ENCODE measurements around the gene CUBN. TPM values are rescaled to one million over a fixed set of nuclear protein-coding genes. Genes with fewer than 3 reads are reported as not detected.

The CUBN gene
- total RNA-seq, 2 experiments from 2014 or later: 7.9 to 9.2 TPM

DNA sequence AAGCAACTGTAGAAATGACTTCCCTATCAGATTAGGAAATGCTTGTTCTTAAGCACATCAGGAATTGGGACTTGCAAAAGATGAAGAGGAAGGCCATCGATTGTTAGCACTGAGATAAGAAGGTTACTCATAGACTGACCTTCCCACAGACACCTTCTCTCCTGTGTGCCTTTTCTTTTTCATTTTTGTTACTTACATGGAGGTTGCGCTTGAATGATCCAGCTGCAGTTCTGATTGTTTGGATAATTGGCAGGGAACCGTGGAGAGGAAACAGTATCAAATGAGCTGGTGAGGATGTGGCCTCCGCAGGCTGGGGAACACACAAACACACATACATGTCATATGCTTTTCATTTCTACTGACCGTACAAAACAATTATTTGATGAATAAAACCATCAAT, 177.5 kb downstream of the CUBN start:
- POLR2A ChIA-PET: no interaction called here
- ATAC-seq (ENCODE audit: poor library complexity): no peak

GRCh38 chr10:16950656-16951601, 178.7 kb downstream of the CUBN start:
- Histone ChIP-seq H3K27me3 (ENCODE audit: control insufficient read depth in 1 of 2, insufficient read depth in 2 of 2, low read length in 2 of 2) (no peaks in the 10 kb centered on the region), H3K4me1 (ENCODE audit: insufficient read depth, low read length) (peaks cover 6% of the 10 kb centered on the region), H3K36me3 (ENCODE audit: insufficient read depth, low read length) (no peaks in the 10 kb centered on the region), H3K27ac (ENCODE audit: low read depth in 1 of 2, low read length in 2 of 2) (no peak overlapping the region), H3K9me3 (ENCODE audit: control insufficient read depth in 1 of 2, insufficient read depth in 1 of 2, low read length in 2 of 2) (no peaks in the 10 kb centered on the region), H3K4me3 (ENCODE audit: low read length) (no peak overlapping the region)
- Mint-ChIP-seq H3K4me3 (no peak overlapping the region), H3K9me3 (no peaks in the 10 kb centered on the region), H3K36me3 (ENCODE audit: low read depth) (peaks cover 24% of the 10 kb centered on the region), H3K27me3 (no peaks in the 10 kb centered on the region), H3K27ac (no peak overlapping the region), H3K4me1 (ENCODE audit: low read depth) (peaks cover 37% of the 10 kb centered on the region)
- CTCF ChIA-PET: no interaction called here
- DNase-seq: peak in 4 of 14 experiments; percentile 16 to 45 (median 28)
- TF ChIP-seq, protein P1, sequence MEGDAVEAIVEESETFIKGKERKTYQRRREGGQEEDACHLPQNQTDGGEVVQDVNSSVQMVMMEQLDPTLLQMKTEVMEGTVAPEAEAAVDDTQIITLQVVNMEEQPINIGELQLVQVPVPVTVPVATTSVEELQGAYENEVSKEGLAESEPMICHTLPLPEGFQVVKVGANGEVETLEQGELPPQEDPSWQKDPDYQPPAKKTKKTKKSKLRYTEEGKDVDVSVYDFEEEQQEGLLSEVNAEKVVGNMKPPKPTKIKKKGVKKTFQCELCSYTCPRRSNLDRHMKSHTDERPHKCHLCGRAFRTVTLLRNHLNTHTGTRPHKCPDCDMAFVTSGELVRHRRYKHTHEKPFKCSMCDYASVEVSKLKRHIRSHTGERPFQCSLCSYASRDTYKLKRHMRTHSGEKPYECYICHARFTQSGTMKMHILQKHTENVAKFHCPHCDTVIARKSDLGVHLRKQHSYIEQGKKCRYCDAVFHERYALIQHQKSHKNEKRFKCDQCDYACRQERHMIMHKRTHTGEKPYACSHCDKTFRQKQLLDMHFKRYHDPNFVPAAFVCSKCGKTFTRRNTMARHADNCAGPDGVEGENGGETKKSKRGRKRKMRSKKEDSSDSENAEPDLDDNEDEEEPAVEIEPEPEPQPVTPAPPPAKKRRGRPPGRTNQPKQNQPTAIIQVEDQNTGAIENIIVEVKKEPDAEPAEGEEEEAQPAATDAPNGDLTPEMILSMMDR (IDR thresholded peaks at IDR 0.05): no peak
- intact Hi-C loops (cut with DNase I, micrococcal nuclease): no loop called here
- peak; percentile 69 for ATAC-seq (ENCODE audit: poor library complexity)
- POLR2A ChIA-PET: interaction anchor here (0.8 kb wide), 1 partner anchor 53 kb away, joined by 3 read pairs; no protein-coding TSS in a partner anchor

More for the DNA sequence above, 177.5 kb downstream of the CUBN start:
- no peak for DNase-seq
- peaks cover 6% of the 10 kb centered on the region for H3K4me1 ChIP-seq (ENCODE audit: insufficient read depth, low read length)
- intact Hi-C loops (cut with DNase I, micrococcal nuclease): no loop called here
- CTCF ChIA-PET: no interaction called here
- H3K27ac ChIP-seq (ENCODE audit: low read depth in 1 of 2, low read length in 2 of 2): no peak overlapping the region
- peaks cover 24% of the 10 kb centered on the region for H3K36me3 Mint-ChIP-seq (ENCODE audit: low read depth)
- no peaks in the 10 kb centered on the region for H3K36me3 ChIP-seq (ENCODE audit: insufficient read depth, low read length)
- no peaks in the 10 kb centered on the region for H3K9me3 Mint-ChIP-seq
- no peak overlapping the region for H3K4me3 Mint-ChIP-seq
- H3K4me3 ChIP-seq (ENCODE audit: low read length): no peak overlapping the region
- no peaks in the 10 kb centered on the region for H3K27me3 ChIP-seq (ENCODE audit: control insufficient read depth in 1 of 2, insufficient read depth in 2 of 2, low read length in 2 of 2)
- H3K9me3 ChIP-seq (ENCODE audit: control insufficient read depth in 1 of 2, insufficient read depth in 1 of 2, low read length in 2 of 2): no peaks in the 10 kb centered on the region
- peaks cover 34% of the 10 kb centered on the region for H3K4me1 Mint-ChIP-seq (ENCODE audit: low read depth)
- H3K27ac Mint-ChIP-seq: no peak overlapping the region
- no peaks in the 10 kb centered on the region for H3K27me3 Mint-ChIP-seq
- TF ChIP-seq, protein P1 (IDR thresholded peaks at IDR 0.05): no peak

GRCh38 chr10:16949816-16950215, 179.8 kb downstream of the CUBN start:
- no peak for DNase-seq
- peaks cover 24% of the 10 kb centered on the region for H3K36me3 Mint-ChIP-seq (ENCODE audit: low read depth)
- Histone ChIP-seq H3K9me3 (ENCODE audit: control insufficient read depth in 1 of 2, insufficient read depth in 1 of 2, low read length in 2 of 2) (no peaks in the 10 kb centered on the region), H3K36me3 (ENCODE audit: insufficient read depth, low read length) (no peaks in the 10 kb centered on the region), H3K27me3 (ENCODE audit: control insufficient read depth in 1 of 2, insufficient read depth in 2 of 2, low read length in 2 of 2) (no peaks in the 10 kb centered on the region), H3K4me1 (ENCODE audit: insufficient read depth, low read length) (peaks cover 6% of the 10 kb centered on the region), H3K4me3 (ENCODE audit: low read length) (no peak overlapping the region), H3K27ac (ENCODE audit: low read depth in 1 of 2, low read length in 2 of 2) (no peak overlapping the region)
- intact Hi-C loops (cut with DNase I, micrococcal nuclease): loop anchor here (5.0 to 10.0 kb wide), 2 partner anchors 62 to 95 kb away; no protein-coding TSS in a partner anchor
- no peak overlapping the region for H3K27ac Mint-ChIP-seq
- no peak for ATAC-seq (ENCODE audit: poor library complexity)
- TF ChIP-seq, protein P1 (IDR thresholded peaks at IDR 0.05): no peak
- H3K27me3 Mint-ChIP-seq: no peaks in the 10 kb centered on the region
- no peak overlapping the region for H3K4me3 Mint-ChIP-seq
- H3K9me3 Mint-ChIP-seq: no peaks in the 10 kb centered on the region
- CTCF ChIA-PET: no interaction called here
- POLR2A ChIA-PET: no interaction called here
- H3K4me1 Mint-ChIP-seq (ENCODE audit: low read depth): peaks cover 43% of the 10 kb centered on the region

Measured in CD4-positive, alpha-beta T cell (primary cell).